GM19043 (cell line): ENCODE results near the gene ATP13A2.
"Not testable (repeated sequence)": the region's sequence is repeated elsewhere in the genome, so short reads cannot be mapped to it uniquely, and the experiment has no call there.

Source experiments
- ATAC-seq: cut with Tn5 transposase; IDR thresholded peaks from one replicate; pipeline ENCODE4 v1.9.1; 2021; ENCODE audit warnings: low read depth; ENCODE audit not compliant: unreplicated experiment

The ATP13A2 gene

GRCh38 chr1:16961297-16962133, 50.2 kb downstream of the ATP13A2 start:
- ATAC-seq: no peak

DNA sequence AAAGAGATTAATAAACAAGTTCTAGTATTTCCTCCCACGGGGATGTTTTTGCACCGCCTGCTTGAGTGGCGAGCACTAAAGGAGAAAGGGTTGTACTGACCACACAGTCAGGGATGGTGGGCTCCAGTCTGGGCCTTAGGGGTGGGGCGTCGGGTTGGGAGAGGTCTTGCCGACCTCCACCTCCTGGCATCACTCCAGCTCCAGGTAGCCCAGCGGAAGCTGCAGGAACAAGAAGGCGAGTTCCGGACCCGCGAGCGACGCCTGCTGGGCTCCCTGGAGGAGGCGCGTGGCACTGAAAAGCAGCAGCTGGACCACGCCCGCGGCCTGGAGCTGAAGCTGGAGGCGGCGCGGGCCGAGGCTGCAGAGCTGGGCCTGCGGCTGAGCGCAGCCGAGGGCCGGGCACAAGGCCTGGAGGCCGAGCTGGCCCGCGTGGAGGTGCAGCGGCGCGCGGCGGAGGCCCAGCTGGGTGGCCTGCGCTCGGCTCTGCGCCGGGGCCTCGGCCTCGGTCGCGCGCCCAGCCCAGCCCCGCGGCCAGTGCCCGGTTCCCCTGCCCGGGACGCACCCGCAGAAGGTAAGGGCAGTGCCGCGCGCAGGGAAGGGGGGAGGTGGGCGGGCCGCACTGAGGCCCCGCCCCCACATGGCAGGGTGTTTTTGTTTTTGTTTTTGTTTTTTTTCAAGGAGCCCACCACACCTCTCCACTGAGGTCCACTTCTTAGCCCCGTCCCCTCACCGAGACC, 51.0 kb downstream of the ATP13A2 start:
- ATAC-seq: peak; percentile 64

DNA sequence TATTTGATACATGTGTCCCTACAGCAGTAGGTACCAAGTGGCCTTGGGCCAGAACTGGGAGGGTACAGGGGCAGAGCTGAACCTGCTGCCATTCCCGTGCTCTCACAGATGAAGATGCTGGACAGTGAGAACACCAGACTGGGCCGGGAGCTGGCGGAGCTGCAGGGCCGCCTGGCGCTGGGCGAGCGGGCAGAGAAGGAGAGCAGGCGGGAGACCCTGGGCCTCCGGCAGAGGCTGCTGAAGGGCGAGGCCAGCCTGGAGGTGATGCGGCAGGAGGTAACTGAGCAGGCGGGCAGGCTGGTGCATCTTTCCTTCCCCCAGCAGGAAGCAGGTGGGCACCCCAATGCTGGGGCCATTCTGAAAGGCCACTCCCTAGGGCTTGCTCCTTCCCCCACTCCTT, 53.3 kb downstream of the ATP13A2 start:
- no peak for ATAC-seq

- no peak for ATAC-seq
Measured at GRCh38 chr1:16957731-16958130, 54.0 kb downstream of the ATP13A2 start.

DNA sequence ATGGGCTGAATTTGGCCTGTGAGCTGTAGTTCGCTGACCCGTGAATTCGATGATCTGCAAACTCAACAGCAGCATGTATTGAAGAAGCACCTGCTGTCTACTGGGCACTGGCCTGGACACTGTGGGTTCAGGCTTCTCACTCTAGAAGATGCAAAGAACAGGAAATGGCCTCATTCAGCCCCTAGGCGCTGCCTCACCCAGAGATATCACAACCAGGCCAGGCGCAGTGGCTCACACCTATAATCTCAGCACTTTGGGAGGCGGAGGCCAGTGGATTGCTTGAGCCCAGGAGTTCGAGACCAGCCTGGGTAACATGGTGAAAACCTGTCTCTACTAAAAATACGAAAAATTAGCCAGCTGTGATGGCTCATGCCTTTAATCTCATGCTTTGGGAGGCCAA, 55.0 kb downstream of the ATP13A2 start:
- ATAC-seq: no peak

DNA sequence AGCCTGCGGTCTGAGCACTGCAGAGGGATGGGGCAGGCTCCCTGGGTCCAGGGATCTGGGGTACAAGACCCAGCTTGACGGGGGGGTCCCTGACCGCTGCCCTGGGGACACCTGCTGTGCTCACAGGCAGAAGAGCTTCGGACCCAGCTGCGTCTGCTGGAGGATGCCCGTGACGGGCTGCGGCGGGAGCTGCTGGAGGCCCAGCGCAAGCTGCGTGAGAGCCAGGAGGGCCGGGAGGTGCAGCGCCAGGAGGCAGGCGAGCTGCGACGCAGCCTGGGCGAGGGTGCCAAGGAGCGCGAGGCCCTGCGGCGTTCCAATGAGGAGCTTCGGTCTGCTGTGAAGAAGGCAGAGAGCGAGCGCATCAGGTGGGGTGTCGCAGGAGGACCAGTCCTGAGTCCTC, 56.5 kb downstream of the ATP13A2 start:
- no peak for ATAC-seq

- no peak for ATAC-seq
Measured at GRCh38 chr1:16954579-16954978, 57.1 kb downstream of the ATP13A2 start.

GRCh38 chr1:16952376-16952775, 59.4 kb downstream of the ATP13A2 start:
- not testable (repeated sequence) for ATAC-seq

GRCh38 chr1:16949026-16949425, 62.7 kb downstream of the ATP13A2 start:
- ATAC-seq: not testable (repeated sequence)

- not testable (repeated sequence) for ATAC-seq
Measured at GRCh38 chr1:16948282-16948891, 63.3 kb downstream of the ATP13A2 start.

DNA sequence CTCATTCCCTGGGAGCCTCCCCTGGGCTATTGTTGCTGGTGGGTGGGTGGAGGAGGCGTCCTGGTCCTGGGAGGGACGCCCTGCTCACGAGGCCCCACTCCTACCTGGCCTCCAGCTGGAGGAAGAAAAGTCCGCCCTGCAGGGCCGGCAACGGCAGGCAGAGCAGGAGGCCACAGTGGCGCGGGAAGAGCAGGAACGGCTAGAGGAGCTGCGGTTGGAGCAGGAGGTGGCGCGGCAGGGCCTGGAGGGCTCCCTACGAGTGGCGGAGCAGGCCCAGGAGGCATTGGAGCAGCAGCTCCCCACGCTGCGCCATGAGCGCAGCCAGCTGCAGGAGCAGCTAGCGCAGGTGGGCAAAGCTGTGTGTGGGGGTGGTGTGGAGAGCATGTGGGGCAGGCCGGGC, 65.1 kb downstream of the ATP13A2 start:
- ATAC-seq: no peak

DNA sequence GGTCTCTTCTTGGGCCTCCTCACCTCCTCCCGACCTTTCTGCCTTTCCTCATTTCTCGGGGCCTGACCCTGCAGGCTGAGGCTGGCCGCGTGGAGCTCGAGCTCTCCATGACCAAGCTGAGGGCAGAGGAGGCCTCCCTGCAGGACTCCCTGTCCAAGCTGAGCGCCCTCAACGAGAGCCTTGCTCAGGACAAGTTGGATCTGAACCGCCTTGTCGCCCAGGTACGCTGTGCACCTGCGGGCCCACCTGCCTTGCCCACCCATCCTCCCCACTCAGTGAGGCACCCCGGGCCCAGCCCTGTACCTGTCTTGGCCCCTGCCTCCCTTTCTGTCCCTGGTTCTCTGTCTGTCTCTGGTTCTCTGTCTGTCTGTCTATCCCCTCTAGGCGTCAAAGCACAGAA, 65.5 kb downstream of the ATP13A2 start:
- ATAC-seq: not testable (repeated sequence)

DNA sequence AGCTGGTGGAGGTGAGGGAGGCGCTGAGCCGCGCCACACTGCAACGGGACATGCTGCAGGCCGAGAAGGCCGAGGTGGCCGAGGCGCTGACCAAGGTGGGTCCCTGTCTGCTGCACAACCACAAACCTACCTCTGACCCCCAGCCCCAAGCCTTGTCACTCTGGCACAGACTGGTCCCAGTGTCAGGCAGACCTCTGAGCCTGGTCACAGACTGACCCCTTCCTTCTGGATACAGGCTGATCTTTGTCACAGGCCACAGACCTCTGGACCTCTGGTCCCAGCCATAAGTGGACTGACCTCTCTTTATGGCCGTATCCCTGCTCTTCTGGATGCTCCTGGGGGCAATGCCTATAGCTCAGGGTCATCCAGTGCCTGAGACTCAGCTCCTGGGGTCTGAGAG, 66.2 kb downstream of the ATP13A2 start:
- not testable (repeated sequence) for ATAC-seq

DNA sequence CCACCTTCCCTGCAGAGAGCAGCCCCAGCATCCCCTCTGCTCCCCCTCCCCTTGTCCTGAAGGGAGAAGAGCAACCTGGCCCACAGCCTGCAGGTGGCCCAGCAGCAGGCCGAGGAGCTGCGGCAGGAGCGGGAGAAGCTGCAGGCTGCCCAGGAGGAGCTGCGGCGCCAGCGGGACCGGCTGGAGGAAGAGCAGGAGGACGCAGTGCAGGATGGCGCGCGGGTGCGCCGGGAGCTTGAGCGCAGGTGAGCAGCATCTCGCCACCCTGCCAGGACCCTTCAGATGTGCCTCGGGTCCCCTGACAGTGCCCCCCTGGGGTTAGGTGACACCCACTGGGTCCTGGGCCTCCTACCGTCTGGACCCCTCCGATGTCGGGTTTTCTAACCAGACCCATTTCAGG, 67.7 kb downstream of the ATP13A2 start:
- ATAC-seq: no peak

- ATAC-seq: not testable (repeated sequence)
Measured at GRCh38 chr1:16939386-16940180, 72.1 kb downstream of the ATP13A2 start.

- ATAC-seq: no peak
Measured at GRCh38 chr1:16938351-16939321, 73.1 kb downstream of the ATP13A2 start.

GRCh38 chr1:16936580-16936979, 75.1 kb downstream of the ATP13A2 start:
- not testable (repeated sequence) for ATAC-seq
